ENCODE data around the gene CREG1.
"Not testable (repeated sequence)": the region's sequence is repeated elsewhere in the genome, so short reads cannot be mapped to it uniquely, and the experiment has no call there.

CREG1 gene

GRCh38 chr1:167564612-167565270, 11.2 kb upstream of the CREG1 start:
- no peak for DNase-seq (ENCODE audit: low spot score)

DNA sequence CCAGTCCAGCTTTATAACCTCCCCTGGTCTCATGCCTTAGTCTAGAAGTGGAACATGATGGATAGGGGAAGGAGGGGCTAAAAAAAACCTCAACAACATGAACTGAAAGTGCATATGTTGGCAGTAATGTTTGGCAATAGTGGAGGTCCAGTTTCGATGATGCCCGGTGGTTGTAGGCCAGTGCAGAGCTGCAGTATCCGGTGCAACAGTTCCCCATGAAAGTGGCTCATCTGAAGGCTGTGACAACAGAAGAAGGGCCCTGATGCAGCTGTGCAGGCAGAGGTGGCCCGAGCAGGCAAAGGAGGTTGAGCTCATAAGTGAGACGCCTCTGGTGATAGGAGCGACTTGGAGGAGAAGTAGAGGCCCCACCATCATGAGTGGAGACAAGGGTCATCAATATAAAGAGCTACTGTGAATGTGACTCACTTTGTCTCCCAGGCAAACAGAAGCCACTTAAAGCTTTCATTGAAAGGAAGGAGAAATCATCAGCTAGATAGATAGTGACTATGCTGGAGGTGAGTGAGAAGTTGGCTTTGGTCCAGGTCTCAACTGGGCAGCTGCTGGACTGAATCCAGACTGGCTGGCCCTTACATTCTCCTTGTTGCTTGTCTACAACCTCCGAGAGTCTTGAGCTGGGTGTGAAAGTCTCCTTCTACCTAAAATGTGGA, 10.2 kb upstream of the CREG1 start:
- DNase-seq (ENCODE audit: low spot score): peak; percentile 51

DNA sequence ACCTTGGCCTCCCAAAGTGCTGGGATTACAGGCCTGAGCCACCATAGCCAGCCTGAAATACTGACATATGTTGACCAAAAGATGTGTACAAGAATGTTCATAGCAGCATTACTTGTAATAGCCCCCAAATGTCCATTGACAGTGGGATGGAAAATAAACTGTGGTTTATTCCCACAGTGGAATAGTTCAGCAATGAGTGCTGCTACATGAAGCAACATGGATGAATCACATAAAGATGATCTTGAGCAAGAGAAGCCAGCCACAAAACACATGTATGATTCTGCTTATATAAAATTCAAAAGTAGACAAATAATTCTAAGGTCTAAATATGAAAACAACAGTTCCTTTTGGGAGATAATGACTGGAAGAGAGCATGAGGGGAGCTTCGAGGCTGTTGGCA, 9.1 kb upstream of the CREG1 start:
- DNase-seq (ENCODE audit: low spot score): no peak

GRCh38 chr1:167561753-167562152, 8.2 kb upstream of the CREG1 start:
- no peak for DNase-seq (ENCODE audit: low spot score)

DNA sequence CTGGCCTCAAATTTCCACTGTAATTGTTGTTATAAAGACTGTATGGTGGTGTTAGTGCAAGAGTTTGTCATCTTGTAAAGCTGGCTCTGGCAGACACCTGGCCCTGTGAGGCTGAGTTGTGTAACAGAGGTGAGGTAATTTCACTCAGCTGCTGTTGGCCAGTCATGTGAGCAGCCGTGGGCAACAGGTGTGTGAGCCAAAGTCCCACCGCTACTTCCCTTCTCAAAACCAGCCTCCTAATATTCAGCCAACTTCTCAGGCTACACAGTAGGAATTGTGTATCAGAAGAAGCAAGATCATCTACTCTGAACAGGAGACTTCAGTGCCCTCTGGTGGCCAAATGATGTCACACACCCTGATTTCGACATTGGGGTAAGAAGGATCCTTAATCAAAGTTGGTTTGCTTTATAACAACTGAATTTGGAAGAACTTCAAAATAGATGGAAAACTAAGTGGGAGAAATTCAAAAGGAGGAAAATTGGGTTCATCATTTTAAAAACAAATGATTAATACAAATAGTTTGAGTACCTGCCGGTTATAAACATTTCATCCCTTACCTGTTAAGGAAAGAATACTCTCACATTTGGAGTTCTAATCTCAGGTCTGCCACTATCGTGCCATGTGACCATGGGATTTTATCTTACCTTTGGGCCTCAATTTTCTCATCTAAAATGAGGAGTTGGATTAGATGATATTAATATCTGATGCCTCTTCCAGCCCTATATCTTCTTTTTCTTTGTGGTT, 2.6 kb upstream of the CREG1 start:
- DNase-seq (ENCODE audit: low spot score): peak; percentile 74

DNA sequence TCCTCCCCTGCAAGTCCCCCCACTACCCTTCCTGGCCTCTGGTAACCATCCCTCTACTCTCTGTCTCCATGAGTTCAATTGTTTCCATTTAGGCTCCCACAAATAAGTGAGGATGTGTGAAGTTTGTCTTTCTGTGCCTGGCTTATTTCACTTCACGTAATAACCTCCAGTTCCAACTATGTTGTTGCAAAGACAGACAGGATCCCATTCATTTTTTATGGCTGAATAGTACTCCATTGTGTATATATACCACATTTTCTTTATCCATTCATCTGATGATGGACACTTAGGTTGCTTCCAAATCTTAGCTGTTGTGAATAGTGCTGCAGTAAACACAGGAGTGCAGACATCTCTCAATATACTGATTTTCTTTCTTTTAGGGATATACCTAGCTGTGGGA, 1.5 kb upstream of the CREG1 start:
- DNase-seq (ENCODE audit: low spot score): not testable (repeated sequence)

- no peak for DNase-seq (ENCODE audit: low spot score)
Observed at GRCh38 chr1:167554028-167554779, 642 bp upstream of the CREG1 start.

DNA sequence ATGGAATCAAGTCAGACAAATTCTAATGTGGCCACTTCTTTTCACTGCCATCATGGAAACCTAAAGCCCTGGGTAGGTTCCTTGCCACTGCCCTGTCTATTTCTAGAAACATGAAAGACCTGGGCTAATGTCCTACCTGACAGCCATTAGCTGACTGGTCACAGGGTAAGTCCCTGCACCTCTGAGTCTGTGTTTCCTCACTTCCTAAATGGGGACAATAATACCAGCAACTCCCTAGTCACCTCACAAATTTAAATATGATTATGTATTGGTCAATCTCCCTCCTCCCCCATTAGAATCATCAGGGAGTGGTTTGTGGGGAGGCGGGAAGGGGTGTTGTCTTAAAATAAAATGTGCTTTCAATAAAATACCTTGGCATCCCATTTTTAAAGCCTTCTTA, 2.2 kb downstream of the CREG1 start:
- DNase-seq (ENCODE audit: low spot score): no peak

GRCh38 chr1:167548059-167548932, 5.3 kb downstream of the CREG1 start:
- DNase-seq (ENCODE audit: low spot score): no peak

DNA sequence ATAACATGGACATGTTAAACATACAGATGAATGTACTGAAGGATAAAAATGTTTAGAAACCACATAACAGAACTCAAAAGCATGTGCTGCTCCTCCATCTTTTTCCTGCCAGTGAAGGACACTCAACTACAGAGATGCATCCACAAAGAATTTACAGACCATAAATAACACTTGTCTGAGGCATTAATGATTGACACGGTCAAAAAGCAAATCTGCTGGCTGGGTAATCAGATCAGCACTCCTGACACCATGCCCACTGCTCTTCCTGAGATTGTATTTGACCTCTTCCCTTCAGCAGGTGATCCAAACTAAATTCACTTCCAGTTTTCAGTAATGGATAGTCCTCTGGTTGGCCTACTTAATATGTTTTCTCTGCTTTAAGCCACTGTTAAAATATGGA, 6.6 kb downstream of the CREG1 start:
- no peak for DNase-seq (ENCODE audit: low spot score)

DNA sequence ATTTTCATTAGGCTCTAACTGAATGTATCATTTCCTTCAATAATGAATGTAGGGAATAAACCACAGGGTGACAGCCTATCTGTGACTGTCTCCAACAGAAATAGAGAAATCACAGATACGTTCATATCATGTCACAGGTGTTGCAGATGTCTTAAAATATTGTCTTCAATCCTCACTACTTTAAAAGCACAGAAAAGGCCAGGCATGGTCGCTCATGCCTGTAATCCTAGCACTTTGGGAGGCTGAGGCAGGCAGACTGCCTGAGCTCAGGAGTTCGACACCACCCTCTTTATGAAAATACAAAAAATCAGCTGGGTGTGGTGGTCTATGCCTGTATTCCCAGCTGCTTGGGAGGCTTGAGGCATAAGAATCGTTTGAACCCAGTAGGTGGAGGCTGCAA, 8.2 kb downstream of the CREG1 start:
- no peak for DNase-seq (ENCODE audit: low spot score)

GRCh38 chr1:167544447-167545093, 9.0 kb downstream of the CREG1 start:
- DNase-seq (ENCODE audit: low spot score): no peak

GRCh38 chr1:167543199-167543990, 10.2 kb downstream of the CREG1 start:
- DNase-seq (ENCODE audit: low spot score): no peak

DNA sequence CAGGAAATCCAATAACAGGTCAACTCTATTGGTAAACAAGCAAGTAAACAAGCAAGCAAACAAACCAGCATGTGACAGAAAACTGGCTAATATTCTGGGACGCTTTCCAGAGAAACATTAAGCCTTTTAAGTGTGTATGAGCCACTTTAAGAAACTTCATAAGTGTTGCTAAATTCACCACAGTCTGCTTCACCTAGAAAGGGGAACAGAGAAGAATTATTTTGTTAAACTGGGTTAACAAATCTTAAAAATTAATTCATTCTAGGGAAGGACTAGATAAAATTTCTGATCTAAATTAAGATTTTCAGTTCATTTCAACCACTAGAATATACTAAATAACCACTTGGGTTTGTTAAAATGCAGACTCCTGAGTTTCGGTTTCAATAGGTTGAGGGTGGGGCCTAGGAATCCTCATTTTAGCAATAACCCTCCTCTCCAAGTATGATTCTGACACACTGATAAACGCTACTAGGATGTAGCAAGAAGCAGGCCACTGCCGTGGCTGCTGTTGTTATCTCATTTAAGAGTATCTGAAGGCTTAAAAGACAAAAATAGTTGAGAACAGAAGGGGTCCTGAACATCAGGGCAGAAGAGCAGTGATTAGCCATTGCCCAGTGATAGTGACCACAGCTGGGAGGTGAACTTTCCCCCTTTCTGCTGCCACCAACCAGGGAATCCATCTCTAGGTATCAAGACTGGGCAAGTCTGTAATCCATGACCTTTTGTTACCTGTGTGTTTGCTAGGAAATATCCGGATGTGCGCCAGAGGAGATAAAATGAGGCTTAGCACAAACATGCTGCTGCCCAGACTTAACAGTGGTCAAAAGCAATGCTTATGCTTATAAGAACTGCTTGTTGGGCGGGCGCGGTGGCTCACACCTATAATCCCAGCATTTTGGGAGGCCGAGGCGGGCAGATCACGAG, 11.2 kb downstream of the CREG1 start:
- DNase-seq (ENCODE audit: low spot score): no peak

GRCh38 chr1:167541610-167542009, 12.0 kb downstream of the CREG1 start:
- DNase-seq (ENCODE audit: low spot score): no peak

GRCh38 chr1:167541003-167541402, 12.6 kb downstream of the CREG1 start:
- no peak for DNase-seq (ENCODE audit: low spot score)

DNA sequence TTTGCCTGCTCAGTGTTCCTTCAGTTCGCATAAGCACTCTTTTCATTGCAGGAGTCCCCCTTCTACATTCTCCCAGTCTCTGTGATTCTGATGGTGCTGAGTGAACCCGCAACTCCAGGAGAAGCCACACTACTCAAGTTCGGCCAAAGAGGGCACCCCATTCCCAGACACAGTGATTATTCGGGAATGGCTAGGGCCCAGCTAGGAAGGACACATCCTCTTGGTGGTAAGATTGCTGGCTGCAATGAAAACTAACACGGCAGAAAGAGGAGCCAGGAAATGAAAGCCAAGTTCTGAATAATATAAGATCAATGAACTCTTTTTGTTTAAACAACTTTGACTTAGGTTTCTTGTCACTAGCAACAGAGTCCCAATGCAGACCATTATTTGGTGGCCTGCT, 14.9 kb downstream of the CREG1 start:
- DNase-seq (ENCODE audit: low spot score): no peak

DNA sequence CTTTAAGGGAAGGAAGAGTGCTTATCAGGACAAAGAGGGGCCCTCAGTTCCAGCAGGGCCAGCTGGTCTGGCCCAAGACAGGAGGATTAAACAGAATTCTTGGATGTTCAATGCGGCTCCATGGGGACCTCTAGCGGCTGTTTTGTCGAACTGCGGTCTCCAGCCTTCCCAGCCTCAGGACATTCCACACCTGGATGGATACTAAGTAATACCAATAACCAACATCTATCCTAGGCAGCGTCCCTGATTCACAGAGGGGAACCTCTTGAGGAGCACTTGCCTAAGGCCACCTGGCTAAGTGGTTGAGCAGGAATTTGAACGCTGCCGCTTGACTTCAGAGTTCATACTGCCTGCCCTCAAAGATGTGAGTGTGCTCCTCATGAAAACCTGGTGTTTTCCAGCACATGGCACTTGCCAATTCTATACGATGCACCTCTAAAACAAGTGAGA, 19.7 kb downstream of the CREG1 start:
- peak; percentile 62 for DNase-seq (ENCODE audit: low spot score)
